ENCODE results near the gene SPEG.

SPEG gene

DNA sequence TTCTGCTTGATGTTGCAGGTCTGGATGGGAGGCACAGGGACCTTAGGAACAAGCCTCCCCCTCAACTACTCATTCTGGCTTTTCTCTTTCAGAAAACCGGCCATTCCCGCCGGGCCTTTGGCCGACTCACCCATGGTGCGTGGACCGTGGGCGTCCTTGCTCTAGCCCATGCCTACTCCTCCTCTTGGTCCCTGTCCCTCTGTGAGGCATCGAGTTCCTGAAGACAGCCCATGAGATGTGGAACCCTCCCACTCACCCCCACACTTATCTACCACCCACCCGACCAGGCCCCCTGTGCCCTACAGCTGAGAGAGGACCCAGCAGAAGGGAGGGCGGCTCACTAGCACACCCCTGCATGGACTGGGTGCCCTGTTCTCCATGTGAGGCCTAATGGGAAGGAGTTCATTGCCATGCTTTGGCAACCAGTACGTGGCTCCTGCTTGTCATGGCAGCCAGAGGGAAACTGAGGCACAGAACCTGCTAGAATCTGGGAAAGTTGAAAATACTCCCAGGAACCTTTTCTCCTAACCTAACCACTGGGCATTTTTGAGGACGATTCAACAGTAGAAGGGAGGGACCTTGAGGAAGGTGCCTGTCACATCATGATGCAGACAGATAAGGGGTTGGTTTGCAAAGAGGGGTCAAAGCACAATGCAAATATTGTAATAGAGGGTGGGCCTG is 8.5 kb downstream of the SPEG start:
- TF ChIP-seq TOX (CRISPR knock-in tag; IDR thresholded peaks at IDR 0.05; ENCODE audit: borderline replicate concordance) (no peak), ZC3H10 (CRISPR knock-in tag; IDR thresholded peaks at IDR 0.05) (no peak), ESRRG (CRISPR knock-in tag; IDR thresholded peaks at IDR 0.05) (no peak), ZNF565 (CRISPR knock-in tag; conservative IDR thresholded peaks at IDR 0.05; ENCODE audit: low read depth) (no peak), PATZ1 (CRISPR knock-in tag; IDR thresholded peaks at IDR 0.05; ENCODE audit: borderline replicate concordance) (no peak), RARB (CRISPR knock-in tag; IDR thresholded peaks at IDR 0.05) (no peak), PPARA (CRISPR knock-in tag; IDR thresholded peaks at IDR 0.05; ENCODE audit: borderline replicate concordance) (no peak), ZFP30 (CRISPR knock-in tag; IDR thresholded peaks at IDR 0.05) (no peak), POU6F1 (CRISPR knock-in tag; IDR thresholded peaks at IDR 0.05; ENCODE audit: borderline replicate concordance, low read depth) (no peak), ARNTL (CRISPR knock-in tag; IDR thresholded peaks at IDR 0.05; ENCODE audit: borderline replicate concordance, low read depth) (no peak), BACH2 (CRISPR knock-in tag; IDR thresholded peaks at IDR 0.05; ENCODE audit: borderline replicate concordance) (no peak), OSR1 (CRISPR knock-in tag; IDR thresholded peaks at IDR 0.05) (no peak), ZNF8 (CRISPR knock-in tag; IDR thresholded peaks at IDR 0.05) (no peak), ZNF70 (CRISPR knock-in tag; IDR thresholded peaks at IDR 0.05) (no peak), CREB5 (CRISPR knock-in tag; IDR thresholded peaks at IDR 0.05; ENCODE audit: low read depth) (no peak)
- TF ChIP-seq, protein P1, sequence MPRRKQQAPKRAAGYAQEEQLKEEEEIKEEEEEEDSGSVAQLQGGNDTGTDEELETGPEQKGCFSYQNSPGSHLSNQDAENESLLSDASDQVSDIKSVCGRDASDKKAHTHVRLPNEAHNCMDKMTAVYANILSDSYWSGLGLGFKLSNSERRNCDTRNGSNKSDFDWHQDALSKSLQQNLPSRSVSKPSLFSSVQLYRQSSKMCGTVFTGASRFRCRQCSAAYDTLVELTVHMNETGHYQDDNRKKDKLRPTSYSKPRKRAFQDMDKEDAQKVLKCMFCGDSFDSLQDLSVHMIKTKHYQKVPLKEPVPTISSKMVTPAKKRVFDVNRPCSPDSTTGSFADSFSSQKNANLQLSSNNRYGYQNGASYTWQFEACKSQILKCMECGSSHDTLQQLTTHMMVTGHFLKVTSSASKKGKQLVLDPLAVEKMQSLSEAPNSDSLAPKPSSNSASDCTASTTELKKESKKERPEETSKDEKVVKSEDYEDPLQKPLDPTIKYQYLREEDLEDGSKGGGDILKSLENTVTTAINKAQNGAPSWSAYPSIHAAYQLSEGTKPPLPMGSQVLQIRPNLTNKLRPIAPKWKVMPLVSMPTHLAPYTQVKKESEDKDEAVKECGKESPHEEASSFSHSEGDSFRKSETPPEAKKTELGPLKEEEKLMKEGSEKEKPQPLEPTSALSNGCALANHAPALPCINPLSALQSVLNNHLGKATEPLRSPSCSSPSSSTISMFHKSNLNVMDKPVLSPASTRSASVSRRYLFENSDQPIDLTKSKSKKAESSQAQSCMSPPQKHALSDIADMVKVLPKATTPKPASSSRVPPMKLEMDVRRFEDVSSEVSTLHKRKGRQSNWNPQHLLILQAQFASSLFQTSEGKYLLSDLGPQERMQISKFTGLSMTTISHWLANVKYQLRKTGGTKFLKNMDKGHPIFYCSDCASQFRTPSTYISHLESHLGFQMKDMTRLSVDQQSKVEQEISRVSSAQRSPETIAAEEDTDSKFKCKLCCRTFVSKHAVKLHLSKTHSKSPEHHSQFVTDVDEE (CRISPR knock-in tag; IDR thresholded peaks at IDR 0.05), result no peak
- TF ChIP-seq, protein P2, sequence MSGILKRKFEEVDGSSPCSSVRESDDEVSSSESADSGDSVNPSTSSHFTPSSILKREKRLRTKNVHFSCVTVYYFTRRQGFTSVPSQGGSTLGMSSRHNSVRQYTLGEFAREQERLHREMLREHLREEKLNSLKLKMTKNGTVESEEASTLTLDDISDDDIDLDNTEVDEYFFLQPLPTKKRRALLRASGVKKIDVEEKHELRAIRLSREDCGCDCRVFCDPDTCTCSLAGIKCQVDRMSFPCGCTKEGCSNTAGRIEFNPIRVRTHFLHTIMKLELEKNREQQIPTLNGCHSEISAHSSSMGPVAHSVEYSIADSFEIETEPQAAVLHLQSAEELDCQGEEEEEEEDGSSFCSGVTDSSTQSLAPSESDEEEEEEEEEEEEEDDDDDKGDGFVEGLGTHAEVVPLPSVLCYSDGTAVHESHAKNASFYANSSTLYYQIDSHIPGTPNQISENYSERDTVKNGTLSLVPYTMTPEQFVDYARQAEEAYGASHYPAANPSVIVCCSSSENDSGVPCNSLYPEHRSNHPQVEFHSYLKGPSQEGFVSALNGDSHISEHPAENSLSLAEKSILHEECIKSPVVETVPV (CRISPR knock-in tag; IDR thresholded peaks at IDR 0.05), result no peak
- no peak for ATAC-seq

DNA sequence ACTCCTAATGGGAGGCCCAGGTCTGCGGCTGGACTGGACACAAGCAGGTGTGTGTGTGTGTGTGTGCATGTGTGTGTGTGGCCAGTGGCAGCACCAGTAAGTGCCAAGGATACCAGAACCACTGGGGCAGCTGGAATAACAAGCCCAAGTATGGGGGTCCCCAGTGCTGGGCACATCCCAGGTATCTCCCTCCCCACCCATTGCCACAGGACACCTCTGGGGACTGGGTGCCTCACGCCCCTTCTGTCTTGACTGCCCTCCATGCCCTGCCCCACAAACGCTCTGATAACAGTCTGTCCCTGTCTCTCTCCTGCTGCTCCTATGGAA is 9.0 kb downstream of the SPEG start:
- TF ChIP-seq, protein P2 (CRISPR knock-in tag; IDR thresholded peaks at IDR 0.05), result no peak
- TF ChIP-seq PPARA (CRISPR knock-in tag; IDR thresholded peaks at IDR 0.05; ENCODE audit: borderline replicate concordance) (no peak), POU6F1 (CRISPR knock-in tag; IDR thresholded peaks at IDR 0.05; ENCODE audit: borderline replicate concordance, low read depth) (no peak), SNAI2 (CRISPR knock-in tag; IDR thresholded peaks at IDR 0.05) (no peak), ZNF70 (CRISPR knock-in tag; IDR thresholded peaks at IDR 0.05) (no peak), BACH2 (CRISPR knock-in tag; IDR thresholded peaks at IDR 0.05; ENCODE audit: borderline replicate concordance) (no peak), OSR1 (CRISPR knock-in tag; IDR thresholded peaks at IDR 0.05) (no peak)
- ATAC-seq, result no peak

Data from SK-N-SH treated with all-trans-retinoic acid at 6 μM for 48 hours (cell line).